HG03439 (cell line): Measurements from ENCODE around the gene SFXN1.

Source experiments
- ATAC-seq: cut with Tn5 transposase; IDR thresholded peaks from one replicate; pipeline ENCODE4 v1.9.1; 2021; ENCODE audit warnings: mild to moderate bottlenecking, moderate library complexity; ENCODE audit not compliant: unreplicated experiment

Gene SFXN1

GRCh38 chr5:175464942-175465233, 13.5 kb upstream of the SFXN1 start:
- no peak for ATAC-seq

GRCh38 chr5:175465282-175465681, 13.1 kb upstream of the SFXN1 start:
- ATAC-seq: no peak

GRCh38 chr5:175466700-175467318, 11.6 kb upstream of the SFXN1 start:
- no peak for ATAC-seq

- ATAC-seq: no peak
Measured at GRCh38 chr5:175467983-175468690, 10.2 kb upstream of the SFXN1 start.

DNA sequence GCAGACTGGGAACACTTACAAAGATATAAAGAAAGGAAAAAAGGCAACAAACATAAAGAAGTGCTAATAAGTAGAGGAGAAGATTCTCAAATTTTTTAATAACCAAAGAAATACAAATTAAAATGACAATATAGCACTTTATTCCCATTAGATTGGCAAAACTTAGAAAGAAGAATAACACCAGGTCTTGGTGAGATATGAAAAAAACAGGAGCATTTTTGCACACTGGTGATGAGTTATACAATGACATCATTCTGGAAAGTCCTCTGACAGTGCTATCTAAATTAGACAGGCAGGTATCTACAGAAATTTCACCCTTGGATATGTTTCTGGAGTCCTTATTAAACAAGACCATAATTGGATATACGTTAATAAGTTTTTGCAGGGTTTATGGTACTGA, 9.5 kb upstream of the SFXN1 start:
- ATAC-seq: no peak

- ATAC-seq: no peak
Measured at GRCh38 chr5:175469916-175470315, 8.4 kb upstream of the SFXN1 start.

DNA sequence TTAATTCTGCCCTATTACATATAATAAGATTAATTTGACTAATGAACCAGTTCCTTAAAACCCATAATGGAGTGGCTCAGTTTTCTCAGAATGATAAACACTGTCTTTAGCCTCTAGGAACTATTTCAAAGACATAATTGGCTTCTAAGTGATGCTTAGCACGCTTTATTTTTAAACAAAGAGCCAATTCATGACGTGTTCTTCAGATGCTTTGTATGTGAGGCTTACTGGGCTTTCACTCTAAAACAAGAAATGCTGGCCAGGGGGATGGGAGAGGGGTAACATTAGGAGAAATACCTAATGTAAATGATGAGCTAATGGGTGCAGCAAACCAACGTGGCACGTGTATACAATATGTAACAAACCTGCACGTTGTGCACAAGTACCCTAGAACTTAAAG, 7.6 kb upstream of the SFXN1 start:
- no peak for ATAC-seq

DNA sequence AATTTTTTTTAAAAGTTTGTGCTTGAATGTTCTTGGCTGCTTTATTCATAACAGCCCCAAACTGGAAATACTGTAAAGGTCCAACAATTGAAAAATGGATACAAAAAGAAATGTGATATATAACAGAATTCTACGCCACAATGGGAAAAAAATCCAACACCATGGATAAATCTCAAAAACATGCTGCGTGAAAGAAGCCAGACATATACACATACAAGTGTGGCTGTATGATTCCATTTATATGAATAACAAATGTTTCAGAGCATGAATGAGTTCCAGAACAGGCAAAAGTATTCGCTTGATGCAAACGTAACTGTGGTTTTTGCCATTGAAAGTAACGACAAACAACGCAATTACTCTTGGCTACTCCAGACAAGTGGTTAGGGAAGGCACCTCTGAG, 7.2 kb upstream of the SFXN1 start:
- ATAC-seq: no peak

- ATAC-seq: no peak
Measured at GRCh38 chr5:175471628-175472027, 6.7 kb upstream of the SFXN1 start.

DNA sequence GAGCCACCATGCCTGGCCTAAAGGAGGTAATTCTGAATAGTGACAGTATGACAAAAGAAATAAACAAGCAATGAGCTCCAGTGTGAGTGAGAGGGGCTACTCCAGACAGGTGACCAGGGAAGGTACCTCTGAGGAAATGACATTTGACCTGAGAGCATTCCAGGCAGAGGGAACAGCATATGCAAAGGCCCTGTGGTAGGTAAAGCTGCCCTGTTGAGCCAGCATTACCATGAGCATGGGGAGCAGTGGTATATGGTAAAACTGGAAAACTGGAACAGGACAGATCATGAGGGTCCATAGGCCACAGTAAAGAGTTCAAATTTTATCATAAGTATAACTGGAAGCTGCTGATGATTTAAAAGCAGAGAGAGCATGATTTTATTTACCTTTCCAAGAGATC, 6.0 kb upstream of the SFXN1 start:
- ATAC-seq: no peak

GRCh38 chr5:175475248-175475647, 3.1 kb upstream of the SFXN1 start:
- no peak for ATAC-seq

DNA sequence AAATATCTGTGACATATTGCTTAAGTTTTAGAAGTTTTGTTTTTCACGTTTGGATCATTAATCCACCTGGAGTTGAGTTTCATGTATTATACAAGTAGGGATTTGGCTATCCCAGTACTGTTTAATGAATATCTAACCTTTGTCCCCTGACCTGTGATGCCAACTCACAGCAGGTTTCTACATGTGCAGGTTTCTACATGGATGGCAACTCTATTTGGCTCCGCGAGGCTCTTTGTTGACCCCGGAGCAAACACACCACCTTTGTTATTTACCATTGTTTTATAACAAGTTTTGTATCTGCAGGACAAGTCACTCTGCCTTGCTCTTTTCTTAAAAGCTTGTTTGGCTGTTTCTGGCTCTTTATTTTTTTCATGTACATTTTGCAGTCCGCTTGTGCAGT, 920 bp upstream of the SFXN1 start:
- no peak for ATAC-seq

DNA sequence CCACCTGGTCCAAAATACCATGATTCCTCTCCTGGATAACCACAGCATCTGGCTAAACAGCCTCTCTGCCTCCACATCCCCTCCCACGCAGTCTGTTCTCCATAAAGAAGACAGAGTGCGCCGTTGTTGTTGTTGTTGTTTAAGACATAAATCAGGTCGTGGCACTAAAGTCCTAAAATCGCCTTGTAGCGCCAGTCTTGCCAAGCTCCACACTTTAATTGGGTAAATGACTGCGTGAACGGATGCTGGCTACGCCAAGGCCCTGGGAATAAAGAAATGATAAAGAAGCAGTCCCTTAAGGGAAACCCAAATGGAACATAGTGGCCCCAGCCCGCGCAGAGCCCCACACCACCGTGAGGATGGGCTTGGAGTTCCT, 364 bp upstream of the SFXN1 start:
- no peak for ATAC-seq

- peak; percentile 7 for ATAC-seq
Measured at GRCh38 chr5:175479125-175479881, 943 bp downstream of the SFXN1 start.

DNA sequence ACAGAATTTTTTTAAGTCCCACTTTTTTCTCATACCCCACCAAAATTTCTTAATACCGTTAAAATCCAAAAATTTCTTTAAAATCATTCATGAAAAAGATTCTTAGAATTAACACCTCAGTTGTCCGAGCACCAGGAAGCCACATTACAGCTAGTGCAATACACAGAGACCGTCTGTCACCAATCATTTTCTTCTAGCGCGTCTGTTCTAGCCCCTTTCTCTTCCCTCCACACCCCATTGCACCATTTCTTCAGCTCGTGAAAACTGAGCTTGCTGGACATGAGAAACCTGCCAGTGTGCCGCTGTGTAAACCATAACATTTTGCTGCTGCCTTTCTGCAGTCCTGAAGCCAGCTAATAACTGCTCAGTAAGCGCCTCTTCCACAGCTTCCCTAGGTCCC, 5.0 kb downstream of the SFXN1 start:
- no peak for ATAC-seq

DNA sequence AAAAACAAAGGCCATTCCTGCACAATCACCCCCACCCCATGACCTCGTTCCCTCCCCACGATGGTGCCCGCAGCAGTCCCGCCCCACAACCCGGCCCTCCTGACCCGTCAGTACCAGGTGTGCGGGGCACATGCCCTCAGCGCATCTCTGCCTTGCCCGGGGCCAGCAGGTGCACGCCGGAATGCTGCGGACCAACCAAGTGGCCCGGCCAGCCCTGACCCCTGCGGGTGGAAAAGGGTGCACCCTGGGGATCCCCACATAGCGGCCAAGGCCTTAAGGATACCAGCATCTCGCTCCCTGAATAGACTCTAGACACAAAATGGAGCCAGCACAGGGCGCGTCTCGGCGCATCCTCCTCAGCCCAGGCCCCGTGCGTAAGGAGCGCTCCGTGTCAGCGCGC, 6.0 kb downstream of the SFXN1 start:
- ATAC-seq: no peak

- ATAC-seq: no peak
Measured at GRCh38 chr5:175484829-175485228, 6.5 kb downstream of the SFXN1 start.

DNA sequence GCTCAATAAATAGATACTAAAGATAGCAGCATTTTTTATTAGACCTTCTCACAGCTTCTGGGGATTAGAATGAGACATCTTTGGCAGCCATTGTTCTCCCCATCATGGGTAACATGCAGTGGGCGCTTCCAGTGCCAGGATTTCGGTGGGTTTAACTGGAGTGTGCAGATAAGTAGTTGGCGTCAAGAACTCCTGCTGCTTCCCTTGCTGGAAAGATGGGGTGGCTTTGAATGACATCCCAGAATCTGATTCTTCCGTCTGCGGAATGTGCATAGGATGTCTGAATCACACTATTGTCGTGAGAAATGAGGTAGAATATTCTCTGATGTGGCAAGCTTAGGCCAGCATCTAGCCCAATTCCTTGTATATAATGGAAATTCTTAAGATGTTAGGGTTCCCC, 7.3 kb downstream of the SFXN1 start:
- no peak for ATAC-seq

DNA sequence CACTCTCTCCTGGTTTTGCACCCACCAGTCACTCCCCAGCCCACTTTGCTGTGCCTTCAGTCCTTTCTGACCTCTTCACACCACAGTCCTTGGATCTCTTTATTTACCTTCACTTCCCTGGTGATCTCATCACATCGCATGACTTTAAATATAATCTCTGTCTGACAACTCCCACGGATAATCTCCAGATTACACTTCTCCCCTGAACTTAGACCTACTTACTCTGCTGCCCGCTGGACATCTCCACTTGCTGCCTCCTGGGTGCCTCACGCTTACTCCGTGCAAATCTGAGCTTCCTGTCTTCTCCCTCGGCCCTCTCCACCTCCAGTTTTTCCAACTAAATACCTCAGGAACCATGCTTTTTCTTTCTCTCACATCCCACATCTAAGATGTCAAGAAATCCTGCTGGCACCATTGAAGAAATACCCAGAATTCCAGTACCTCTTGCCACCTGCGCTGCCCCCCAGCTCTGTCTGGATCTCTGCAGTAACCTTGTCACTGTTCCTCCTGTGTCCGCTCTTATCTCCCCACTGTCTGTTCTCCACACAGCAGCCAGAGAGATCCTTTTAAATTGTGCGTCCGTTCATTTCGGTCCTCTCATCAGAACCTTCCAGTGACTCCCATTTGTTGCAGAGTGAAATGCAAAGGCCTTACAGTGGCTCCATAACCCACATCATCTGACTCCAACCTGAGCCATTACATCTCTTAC, 9.3 kb downstream of the SFXN1 start:
- ATAC-seq: no peak

GRCh38 chr5:175489693-175490443, 11.5 kb downstream of the SFXN1 start:
- no peak for ATAC-seq

GRCh38 chr5:175491223-175491622, 12.9 kb downstream of the SFXN1 start:
- ATAC-seq: no peak
